ACHN (cell line): Measurements from ENCODE around the gene CTSC.
A peak's percentile ranks its signal among the peaks of the same experiment; 100 is the strongest.

ENCODE experiments used
- DNase-seq: peaks from one replicate; pipeline ENCODE4 v3.0.0-alpha.2; 2015
- in situ Hi-C: cut with HindIII; loops from 2 replicates; pipeline ENCODE4 v1.10.0; 2017; ENCODE audit warnings: low sequenced_read_pairs, low pct_ligation_motif_present, low pct_unique_long_range_greater_than_20kb

CTSC gene

DNA sequence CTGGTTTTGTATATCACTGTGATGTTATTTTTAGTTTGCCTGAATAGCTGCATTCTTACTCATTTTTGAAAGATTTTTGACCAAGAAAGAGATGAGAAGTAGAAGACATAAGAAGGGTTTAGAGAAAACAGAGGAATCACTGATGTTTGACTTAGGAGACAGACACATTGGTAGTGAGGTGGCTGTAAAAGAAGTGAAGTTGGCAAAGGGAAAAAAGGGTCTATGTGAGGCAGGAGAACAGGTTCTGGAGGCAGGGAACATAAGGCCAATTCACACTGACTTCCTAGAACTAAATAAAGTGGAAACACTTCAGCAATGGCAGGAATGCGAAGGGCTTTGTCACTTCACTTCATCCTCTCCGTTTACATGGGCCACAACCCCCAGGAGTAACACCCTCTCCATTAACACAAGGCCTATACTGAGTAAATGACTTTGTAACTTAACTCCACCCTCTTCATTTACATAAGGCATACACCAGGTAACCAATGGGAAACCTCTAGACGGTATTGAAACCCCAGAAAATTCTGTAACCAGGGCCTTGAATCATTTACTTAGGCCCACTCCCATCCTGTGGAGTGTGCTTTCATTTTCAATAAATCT, 36.5 kb downstream of the CTSC start:
- no peak for DNase-seq

GRCh38 chr11:88297863-88298262, 39.7 kb downstream of the CTSC start:
- in situ Hi-C loops, result no loop called here
- no peak for DNase-seq

More for the DNA sequence above, 36.5 kb downstream of the CTSC start:
- in situ Hi-C loops, result no loop called here

DNA sequence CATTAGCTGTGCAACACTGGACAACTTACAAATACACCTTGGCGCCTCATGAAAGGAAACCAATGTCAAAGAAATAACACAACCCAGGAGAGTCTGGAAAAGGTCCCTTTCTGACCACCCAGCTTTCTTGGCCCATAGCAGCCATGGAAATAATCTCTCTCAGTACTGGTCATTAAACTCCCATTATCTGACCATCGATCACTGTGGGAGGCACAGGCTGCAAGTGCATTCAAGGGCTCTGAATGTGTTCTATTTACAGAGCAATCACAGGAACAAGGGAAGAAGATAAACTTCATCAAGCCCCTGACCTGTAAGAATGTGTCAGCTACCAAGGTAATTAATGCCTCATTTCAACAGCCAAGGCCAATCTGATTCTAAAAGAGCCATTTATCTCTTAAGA, 40.1 kb downstream of the CTSC start:
- no peak for DNase-seq
- in situ Hi-C loops, result no loop called here

GRCh38 chr11:88295028-88295427, 42.5 kb downstream of the CTSC start:
- DNase-seq, result no peak
- in situ Hi-C loops, result no loop called here

DNA sequence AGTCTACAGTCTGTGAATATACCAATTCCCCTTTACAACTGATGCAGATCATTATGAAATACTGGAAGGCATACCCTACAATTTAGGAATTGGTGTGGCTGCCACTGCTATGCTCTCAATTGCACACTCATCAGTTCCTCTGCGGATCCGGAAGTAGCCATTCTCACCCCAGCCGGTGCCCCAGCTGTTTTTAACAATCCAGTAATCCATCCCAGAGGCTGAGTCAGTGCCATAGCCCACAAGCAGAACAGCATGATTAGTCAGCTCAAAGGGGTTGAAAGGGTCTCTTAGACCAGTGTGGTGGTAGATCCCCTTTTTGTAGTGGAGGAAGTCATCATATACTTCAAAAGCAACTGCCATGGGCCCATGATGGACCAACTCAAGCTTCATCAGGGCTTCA, 43.6 kb downstream of the CTSC start:
- DNase-seq, result no peak
- in situ Hi-C loops, result no loop called here

- in situ Hi-C loops, result no loop called here
These were observed 45.2 kb downstream of the CTSC start for GRCh38 chr11:88292171-88292843.

GRCh38 chr11:88288560-88288959, 49.0 kb downstream of the CTSC start:
- in situ Hi-C loops, result no loop called here
- DNase-seq, result no peak

More at GRCh38 chr11:88292171-88292843, 45.2 kb downstream of the CTSC start:
- peak; percentile 48 for DNase-seq

- in situ Hi-C loops, result no loop called here
- no peak for DNase-seq
These were observed 53.0 kb downstream of the CTSC start for GRCh38 chr11:88284336-88285050.

- in situ Hi-C loops, result no loop called here
- DNase-seq, result no peak
These were observed 54.6 kb downstream of the CTSC start for GRCh38 chr11:88282747-88283515.

GRCh38 chr11:88281317-88281712, 56.2 kb downstream of the CTSC start:
- in situ Hi-C loops, result no loop called here
- DNase-seq, result peak; percentile 37

DNA sequence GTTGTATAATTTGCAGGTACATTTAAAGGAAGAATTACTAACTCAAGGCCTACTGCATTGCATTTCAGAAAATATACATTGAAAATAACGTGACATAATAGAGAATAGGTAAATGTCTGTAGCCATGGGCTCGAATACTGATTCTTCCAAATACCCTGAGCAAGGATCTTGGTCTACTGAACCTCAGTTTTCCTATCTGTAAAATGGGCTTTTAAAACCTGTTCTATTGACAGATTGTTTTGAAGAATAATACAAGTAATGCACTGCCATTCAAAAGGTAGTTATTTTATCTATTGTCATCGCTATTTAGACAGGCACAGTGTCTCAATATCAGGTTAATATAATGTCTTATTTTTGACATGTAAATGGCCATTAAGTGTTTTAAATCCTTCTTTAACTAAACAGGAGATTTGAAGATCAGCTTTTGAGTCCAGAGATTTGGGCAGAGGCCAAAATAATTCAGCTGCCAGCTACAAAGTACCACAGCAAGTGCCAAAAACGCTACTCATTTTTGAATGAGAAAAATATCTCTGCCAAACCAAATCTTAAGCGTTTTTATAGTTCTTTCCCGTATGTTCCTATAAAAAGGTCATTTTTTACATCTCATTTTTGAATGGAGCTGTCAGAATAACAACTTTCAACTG, 56.7 kb downstream of the CTSC start:
- DNase-seq, result no peak
- in situ Hi-C loops, result no loop called here

- no peak for DNase-seq
- in situ Hi-C loops, result no loop called here
These were observed 60.1 kb downstream of the CTSC start for GRCh38 chr11:88277349-88277915.

GRCh38 chr11:88275636-88276035, 61.9 kb downstream of the CTSC start:
- in situ Hi-C loops, result no loop called here
- no peak for DNase-seq

DNA sequence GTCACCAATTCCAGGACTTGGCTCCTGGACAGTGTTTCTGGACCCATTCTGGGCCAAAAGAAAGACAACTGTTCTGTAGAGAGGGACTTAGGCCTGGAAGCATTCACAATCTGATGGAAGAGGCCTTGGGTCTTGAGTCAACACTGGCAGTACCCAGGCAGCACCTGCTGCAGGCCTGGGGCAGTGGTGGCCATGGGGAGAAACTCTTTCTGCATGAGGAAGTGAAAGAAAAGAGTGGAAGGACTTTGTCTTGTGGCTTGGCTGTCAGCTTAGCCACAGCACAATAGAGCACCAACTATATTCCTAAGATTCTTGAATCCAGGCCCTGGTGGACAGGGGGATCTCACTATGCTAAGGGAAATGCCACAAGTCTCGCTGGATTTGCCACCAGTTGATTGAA, 70.6 kb downstream of the CTSC start:
- in situ Hi-C loops, result no loop called here

GRCh38 chr11:88266157-88266556, 71.4 kb downstream of the CTSC start:
- in situ Hi-C loops, result no loop called here
- no peak for DNase-seq

More for the DNA sequence above, 70.6 kb downstream of the CTSC start:
- DNase-seq, result no peak

GRCh38 chr11:88259431-88259830, 78.1 kb downstream of the CTSC start:
- in situ Hi-C loops, result no loop called here
- no peak for DNase-seq

GRCh38 chr11:88252208-88252607, 85.3 kb downstream of the CTSC start:
- no peak for DNase-seq
- in situ Hi-C loops, result no loop called here

DNA sequence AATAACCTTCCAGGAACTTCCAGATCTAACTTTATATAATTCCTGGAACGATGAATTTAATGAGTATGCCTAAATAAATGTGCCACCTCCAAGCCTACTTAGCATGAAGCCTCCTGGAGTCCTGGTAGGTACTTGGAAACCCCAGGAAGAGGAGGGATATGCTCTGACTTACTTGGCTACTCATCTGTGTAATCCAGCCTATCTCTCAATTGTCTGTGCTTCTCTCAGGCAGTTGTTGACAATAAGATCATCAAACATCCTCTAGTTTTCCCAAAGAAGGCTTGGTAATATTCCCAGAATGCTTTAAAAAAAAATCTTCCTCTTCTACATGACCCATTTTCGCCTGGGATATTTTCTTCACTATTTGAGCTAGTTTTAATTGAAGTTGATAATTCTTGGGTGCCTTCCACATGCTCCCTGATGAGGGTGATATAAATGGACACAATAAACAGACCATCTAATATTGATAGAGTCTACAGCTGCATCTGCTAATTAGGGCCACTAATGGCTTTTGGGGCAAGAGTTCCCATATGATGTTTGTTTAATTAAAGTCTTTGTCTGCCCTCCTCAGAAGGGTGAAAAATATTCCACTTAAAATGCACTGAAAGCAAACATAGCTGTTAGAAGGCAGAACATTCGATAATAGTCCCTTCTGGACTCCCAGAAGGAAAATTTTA, 86.8 kb downstream of the CTSC start:
- in situ Hi-C loops, result no loop called here
- DNase-seq, result no peak
